Measurements from ENCODE around the gene FCRL3.

DNA sequence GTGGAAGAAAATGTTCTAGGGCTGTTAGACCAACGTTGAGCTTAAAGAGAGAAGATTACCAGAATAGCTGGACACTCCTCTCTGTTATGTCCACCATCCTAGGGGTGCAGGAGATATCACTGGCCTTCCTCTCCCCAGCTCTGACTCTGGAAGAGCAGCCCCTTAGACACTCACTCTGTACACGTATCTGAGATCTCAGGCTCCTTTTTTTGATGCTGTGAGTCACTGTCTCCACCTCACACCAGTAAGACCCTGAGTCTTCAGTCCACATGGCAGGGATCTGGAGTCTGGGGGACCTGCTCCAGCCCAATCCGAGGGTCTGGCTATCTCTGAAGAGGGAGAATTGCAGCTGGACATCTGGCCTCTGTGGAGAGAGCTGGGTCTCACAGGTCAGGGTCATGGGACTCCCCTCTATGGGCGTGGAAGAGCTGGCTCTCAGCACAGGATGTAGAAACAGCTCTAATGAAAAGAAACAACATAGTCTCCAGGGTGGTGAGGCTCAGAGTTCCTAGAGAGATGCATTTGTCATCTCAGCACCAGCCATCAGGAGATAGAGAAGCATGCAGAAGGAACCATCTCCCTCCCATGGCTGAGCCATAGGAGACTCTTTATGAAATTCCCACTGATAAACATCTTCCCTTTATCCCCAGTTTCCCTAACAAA lies 3.5 kb downstream of the FCRL3 start:
- no peak for TF ChIP-seq POLR2A (IDR thresholded peaks at IDR 0.05)
- TF ChIP-seq CTCF (IDR thresholded peaks at IDR 0.05): no peak

Data from thyroid gland (tissue), 4 donors.